ENCODE measurements around the gene EFS. TPM values are rescaled to one million over a fixed set of nuclear protein-coding genes. Genes with fewer than 3 reads are reported as not detected.
A peak's percentile ranks its signal among the peaks of the same experiment; 100 is the strongest.

Gene EFS
- total RNA-seq = under 1 TPM in 1 of 2 donors, not detected in 1; 0.10 TPM

- H3K36me3 Mint-ChIP-seq = no peaks in the 10 kb centered on the region
These were observed at the start of gene EFS for GRCh38 chr14:23365036-23365731. EFS (minus strand) TSS chr14:23365172; CDS start chr14:23365025, 147 bp downstream.

GRCh38 chr14:23414254-23414653, 49.3 kb upstream of the EFS start:
- Mint-ChIP-seq H3K27ac (peak overlapping the region in 1 of 2 donors; percentile 16), H3K9me3 (no peaks in the 10 kb centered on the region), H3K36me3 (no peaks in the 10 kb centered on the region)
- DNase-seq (ENCODE audit: low spot score in 2 of 2) = no peak
- ATAC-seq = no peak

More at GRCh38 chr14:23365036-23365731, at the start of gene EFS:
- no peak for ATAC-seq
- no peak for DNase-seq (ENCODE audit: low spot score in 2 of 2)
- H3K9me3 Mint-ChIP-seq = no peaks in the 10 kb centered on the region
- no peak within 1 kb of the TSS for H3K27ac Mint-ChIP-seq

GRCh38 chr14:23413681-23414080, 48.7 kb upstream of the EFS start:
- no peaks in the 10 kb centered on the region for H3K9me3 Mint-ChIP-seq
- H3K27ac Mint-ChIP-seq = peak overlapping the region in 1 of 2 donors; percentile 16
- DNase-seq (ENCODE audit: low spot score in 2 of 2) = no peak
- H3K36me3 Mint-ChIP-seq = no peaks in the 10 kb centered on the region
- no peak for ATAC-seq

DNA sequence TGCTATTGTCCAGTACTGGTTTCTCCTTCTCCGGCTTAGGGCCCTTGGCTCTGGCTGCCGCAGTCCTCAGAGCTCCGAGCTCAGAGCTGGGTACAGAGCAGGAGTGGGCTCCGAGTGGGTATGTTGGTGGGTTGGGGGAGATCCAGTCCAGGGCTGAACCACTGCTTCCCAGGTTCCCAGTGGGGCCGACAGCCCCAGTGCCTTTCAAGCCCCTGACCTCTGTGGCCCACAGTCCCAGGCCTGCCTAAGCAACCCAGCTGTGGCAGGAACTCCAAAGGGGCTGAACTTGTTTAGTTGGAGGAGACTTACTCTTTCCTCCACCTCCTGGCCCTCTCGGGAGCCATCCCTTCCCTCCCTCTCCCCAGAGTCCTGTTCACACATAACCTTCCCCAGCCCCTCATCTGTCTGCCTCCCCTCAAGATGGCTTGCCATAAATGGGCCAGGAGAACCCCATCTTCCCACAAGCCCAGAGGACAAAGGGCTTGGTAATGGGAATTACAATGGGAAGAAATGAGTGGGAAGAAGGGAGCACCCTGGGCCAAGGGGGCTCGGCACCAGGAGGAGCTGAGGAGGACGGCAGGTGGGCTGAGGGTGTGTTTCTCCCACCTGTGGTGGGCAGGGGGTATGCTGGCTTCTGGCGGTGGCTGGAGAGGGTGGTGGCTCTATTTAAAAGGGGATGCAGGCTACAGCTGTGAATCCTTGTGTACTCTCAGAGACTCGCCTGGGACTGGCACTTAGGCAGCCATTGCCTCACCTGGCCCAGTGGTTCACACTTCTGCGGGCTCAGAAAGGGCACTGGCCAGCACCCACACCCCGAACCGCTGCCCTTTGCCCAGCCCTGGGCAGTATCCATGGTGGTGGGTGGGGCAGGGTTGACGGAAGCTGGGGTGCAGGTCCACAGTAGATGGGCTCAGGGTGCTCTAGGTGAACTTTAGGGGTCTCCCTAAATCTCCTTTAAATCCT, 46.9 kb upstream of the EFS start:
- no peak for DNase-seq (ENCODE audit: low spot score in 2 of 2)
- Mint-ChIP-seq H3K27ac (peak overlapping the region in 1 of 2 donors; percentile 3), H3K36me3 (no peaks in the 10 kb centered on the region), H3K9me3 (no peaks in the 10 kb centered on the region)
- no peak for ATAC-seq

- Mint-ChIP-seq H3K9me3 (no peaks in the 10 kb centered on the region), H3K27ac (no peak overlapping the region), H3K36me3 (no peaks in the 10 kb centered on the region)
- DNase-seq (ENCODE audit: low spot score in 2 of 2) (no peak), ATAC-seq (no peak)
These were observed 45.1 kb upstream of the EFS start for GRCh38 chr14:23409966-23410635.

- ATAC-seq (peak in 1 of 2 donors; percentile 59), DNase-seq (ENCODE audit: low spot score in 2 of 2) (no peak)
- Mint-ChIP-seq H3K9me3 (no peaks in the 10 kb centered on the region), H3K27ac (no peak overlapping the region), H3K36me3 (no peaks in the 10 kb centered on the region)
These were observed 44.5 kb upstream of the EFS start for GRCh38 chr14:23409475-23409874.

GRCh38 chr14:23408307-23408630, 43.3 kb upstream of the EFS start:
- DNase-seq (ENCODE audit: low spot score in 2 of 2) (no peak), ATAC-seq (no peak)
- Mint-ChIP-seq H3K27ac (no peak overlapping the region), H3K9me3 (no peaks in the 10 kb centered on the region), H3K36me3 (no peaks in the 10 kb centered on the region)

- DNase-seq (ENCODE audit: low spot score in 2 of 2) (no peak), ATAC-seq (no peak)
- Mint-ChIP-seq H3K36me3 (no peaks in the 10 kb centered on the region), H3K27ac (peak within 1 kb of the TSS in 1 of 2 donors; percentile 4), H3K9me3 (no peaks in the 10 kb centered on the region)
These were observed 42.7 kb upstream of the EFS start, which contains the start of gene MYH6 for GRCh38 chr14:23407516-23408306. MYH6 (minus strand) TSS chr14:23408273; CDS start chr14:23407223, 1,050 bp downstream.

- H3K27ac Mint-ChIP-seq = no peak overlapping the region
- ATAC-seq (no peak), DNase-seq (ENCODE audit: low spot score in 2 of 2) (no peak)
- H3K36me3 Mint-ChIP-seq = no peaks in the 10 kb centered on the region
- no peaks in the 10 kb centered on the region for H3K9me3 Mint-ChIP-seq
These were observed 41.9 kb upstream of the EFS start for GRCh38 chr14:23406725-23407355.

- Mint-ChIP-seq H3K36me3 (no peaks in the 10 kb centered on the region), H3K27ac (no peak overlapping the region), H3K9me3 (no peaks in the 10 kb centered on the region)
- DNase-seq (ENCODE audit: low spot score in 2 of 2) (no peak), ATAC-seq (no peak)
These were observed 41.3 kb upstream of the EFS start for GRCh38 chr14:23406244-23406643.

DNA sequence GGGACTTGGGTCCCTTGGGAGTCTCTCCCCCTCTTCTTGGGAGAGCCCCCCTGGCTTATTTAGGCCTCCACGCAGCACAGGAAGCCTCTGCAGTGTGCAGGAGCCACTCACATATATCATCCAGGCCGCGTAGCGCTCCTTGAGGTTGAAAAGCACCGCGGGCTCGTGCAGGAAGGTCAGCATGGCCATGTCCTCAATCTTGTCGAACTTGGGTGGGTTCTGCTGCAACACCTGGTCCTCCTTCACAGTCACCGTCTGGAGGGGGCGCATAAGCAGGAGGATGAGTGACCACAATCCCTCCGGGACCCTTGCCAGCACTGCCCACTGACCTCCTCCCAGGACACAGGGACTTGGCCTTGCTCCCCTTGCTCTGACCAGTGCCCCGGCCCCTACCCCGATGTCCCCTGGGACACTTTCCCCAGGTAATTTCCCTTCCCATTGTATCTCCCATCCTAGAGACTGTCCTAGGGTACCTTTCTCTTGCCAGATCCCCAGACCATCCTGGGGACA, 40.6 kb upstream of the EFS start:
- DNase-seq (ENCODE audit: low spot score in 2 of 2) (no peak), ATAC-seq (no peak)
- no peak overlapping the region for H3K27ac Mint-ChIP-seq
- no peaks in the 10 kb centered on the region for H3K36me3 Mint-ChIP-seq
- no peaks in the 10 kb centered on the region for H3K9me3 Mint-ChIP-seq

GRCh38 chr14:23405096-23405495, 40.1 kb upstream of the EFS start:
- Mint-ChIP-seq H3K27ac (no peak overlapping the region), H3K9me3 (no peaks in the 10 kb centered on the region), H3K36me3 (no peaks in the 10 kb centered on the region)
- DNase-seq (ENCODE audit: low spot score in 2 of 2) = no peak
- ATAC-seq = no peak

- Mint-ChIP-seq H3K9me3 (no peaks in the 10 kb centered on the region), H3K27ac (no peak overlapping the region), H3K36me3 (no peaks in the 10 kb centered on the region)
- ATAC-seq = no peak
- DNase-seq (ENCODE audit: low spot score in 2 of 2) = no peak
These were observed 39.4 kb upstream of the EFS start for GRCh38 chr14:23404331-23404900.

DNA sequence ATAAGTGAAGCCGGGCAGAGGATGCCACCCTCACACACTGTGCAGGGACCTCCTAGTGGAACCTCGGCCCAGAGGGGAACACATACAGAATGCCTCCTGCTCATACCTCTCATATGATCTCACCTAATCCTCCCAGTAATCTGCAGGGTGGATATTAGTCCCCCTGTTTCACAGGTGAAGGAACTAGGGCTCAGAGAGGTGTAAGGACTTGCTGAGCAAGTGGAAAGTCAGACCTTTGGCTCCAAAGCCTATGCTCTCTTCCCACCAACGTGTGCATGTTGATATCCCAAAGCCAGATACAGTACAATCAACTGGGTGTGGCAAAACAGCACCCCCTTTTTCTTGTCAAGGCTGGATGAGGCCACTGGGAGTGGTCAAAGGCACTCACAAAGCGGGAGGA, 38.9 kb upstream of the EFS start:
- no peaks in the 10 kb centered on the region for H3K36me3 Mint-ChIP-seq
- H3K27ac Mint-ChIP-seq = no peak overlapping the region
- ATAC-seq (no peak), DNase-seq (ENCODE audit: low spot score in 2 of 2) (no peak)
- no peaks in the 10 kb centered on the region for H3K9me3 Mint-ChIP-seq

GRCh38 chr14:23403139-23403438, 38.1 kb upstream of the EFS start:
- H3K36me3 Mint-ChIP-seq = no peaks in the 10 kb centered on the region
- peak overlapping the region in 1 of 2 donors; percentile 1 for H3K27ac Mint-ChIP-seq
- no peaks in the 10 kb centered on the region for H3K9me3 Mint-ChIP-seq
- DNase-seq (ENCODE audit: low spot score in 2 of 2) (no peak), ATAC-seq (no peak)

Measured in activated naive CD4-positive, alpha-beta T cell treated with anti-CD3 and anti-CD28 coated beads, Interleukin-2, amount 50 U/mL, for 72 hours (primary cell).